ENCODE data around the gene ZSCAN1.
"Not testable (repeated sequence)": the region's sequence is repeated elsewhere in the genome, so short reads cannot be mapped to it uniquely, and the experiment has no call there.

The ZSCAN1 gene, protein sequence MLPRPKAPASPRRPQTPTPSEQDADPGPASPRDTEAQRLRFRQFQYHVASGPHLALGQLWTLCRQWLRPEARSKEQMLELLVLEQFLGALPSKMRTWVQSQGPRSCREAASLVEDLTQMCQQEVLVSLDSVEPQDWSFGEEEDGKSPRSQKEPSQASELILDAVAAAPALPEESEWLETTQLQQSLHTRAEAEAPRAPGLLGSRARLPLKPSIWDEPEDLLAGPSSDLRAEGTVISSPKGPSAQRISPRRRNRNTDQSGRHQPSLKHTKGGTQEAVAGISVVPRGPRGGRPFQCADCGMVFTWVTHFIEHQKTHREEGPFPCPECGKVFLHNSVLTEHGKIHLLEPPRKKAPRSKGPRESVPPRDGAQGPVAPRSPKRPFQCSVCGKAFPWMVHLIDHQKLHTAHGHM

DNA sequence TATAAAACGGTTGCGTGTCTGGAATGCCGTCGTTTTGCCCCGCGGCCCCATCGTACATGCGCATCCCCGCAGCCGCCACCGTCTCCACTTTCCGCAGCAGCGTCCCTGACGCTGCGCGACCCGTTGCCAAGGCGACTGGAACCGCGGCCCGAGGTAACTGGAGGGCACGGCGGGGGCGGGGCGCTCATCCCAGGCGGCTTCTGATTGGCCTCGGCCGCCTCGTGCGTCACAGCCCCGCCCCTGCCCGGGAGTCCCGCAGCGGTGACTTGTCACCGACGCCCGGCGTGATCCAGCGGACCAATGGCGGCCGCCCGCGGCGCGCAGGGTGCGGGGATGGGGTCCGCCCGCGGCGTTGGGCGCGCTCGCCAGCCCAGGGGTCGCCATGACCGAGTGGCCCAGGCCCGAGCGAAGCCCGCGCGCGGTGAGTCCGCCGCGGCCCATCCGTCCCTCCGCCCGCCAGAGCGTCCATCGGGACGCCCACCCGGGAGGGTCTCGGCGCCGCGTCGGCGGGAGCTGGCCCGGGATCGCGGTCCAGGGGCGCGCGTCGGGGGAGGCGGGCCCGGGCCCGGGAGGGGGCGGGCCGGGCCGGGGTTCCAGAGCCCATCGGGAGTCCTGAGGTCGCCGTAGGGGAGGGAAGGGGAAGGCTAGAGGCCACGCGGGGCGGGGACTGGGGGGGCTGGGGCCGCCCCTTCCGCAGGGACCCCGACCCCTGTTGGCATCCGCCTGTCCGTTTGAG lies at the start of gene ZSCAN1:
TSS of gene ZSCAN1 (plus strand) at position 285 of the 736 bp plus-strand sequence. CDS start 3,812 bp downstream, outside the sequence.
- no peak for DNase-seq

DNA sequence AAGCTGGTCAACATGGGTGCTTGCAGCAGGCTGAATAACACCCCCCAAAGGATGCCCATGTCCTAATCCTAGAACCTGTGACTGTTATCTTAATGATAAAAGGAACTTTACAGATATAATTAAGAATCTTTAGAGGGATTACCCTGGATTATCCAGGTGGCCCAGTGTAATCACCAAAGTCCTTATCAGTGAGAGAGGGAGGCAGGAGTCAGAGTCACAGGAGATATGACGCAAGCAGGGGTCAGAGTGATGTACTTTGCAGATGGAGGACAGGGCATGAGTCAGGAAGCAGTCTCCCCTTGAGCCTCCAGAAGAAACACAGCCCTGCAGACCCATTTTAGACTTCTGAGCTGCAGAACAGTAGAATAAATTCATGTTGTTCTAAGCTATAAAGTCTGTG lies 41.0 kb upstream of the ZSCAN1 start:
- DNase-seq, result no peak

DNA sequence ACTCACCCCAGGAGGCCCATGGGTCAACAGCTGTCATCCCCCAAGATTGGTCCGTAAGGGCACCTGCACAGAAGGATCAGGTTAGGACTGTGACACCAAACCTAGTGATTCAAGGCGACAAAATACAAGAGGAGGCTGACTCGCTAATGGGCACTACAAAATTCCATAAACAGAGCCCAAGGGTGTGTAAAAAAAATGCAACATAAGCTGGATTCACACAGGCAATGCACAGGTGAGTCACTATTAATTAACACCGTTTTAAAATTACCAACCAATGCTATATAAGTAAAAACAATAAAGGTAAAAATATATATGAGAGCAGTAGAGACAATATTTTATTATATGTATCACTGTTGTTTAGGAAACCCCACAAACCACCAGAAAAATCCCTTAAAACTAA lies 33.1 kb upstream of the ZSCAN1 start:
- DNase-seq, result no peak

DNA sequence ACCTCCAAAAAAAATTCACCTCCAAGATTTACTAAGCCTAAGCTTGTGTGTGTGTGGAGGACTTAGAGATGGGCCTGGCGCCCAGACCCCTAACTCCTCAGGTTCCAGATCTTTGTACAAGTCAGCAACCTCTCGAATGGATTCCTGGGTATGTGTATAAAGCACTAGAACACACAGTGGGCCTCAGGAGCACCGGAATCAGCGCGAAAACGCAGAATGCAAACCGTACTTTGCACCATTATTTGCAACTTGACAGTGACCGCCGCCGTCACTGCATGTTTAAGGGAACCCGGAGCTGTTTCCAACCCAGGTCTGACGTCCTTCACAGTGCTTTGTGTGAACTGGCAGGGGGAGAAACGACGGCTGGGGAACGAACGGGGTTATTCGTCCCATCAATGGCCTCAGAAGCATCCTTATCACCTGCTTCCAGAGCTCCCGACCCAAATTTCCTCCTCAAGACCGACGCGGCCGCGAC lies 31.9 kb upstream of the ZSCAN1 start:
- DNase-seq, result no peak

DNA sequence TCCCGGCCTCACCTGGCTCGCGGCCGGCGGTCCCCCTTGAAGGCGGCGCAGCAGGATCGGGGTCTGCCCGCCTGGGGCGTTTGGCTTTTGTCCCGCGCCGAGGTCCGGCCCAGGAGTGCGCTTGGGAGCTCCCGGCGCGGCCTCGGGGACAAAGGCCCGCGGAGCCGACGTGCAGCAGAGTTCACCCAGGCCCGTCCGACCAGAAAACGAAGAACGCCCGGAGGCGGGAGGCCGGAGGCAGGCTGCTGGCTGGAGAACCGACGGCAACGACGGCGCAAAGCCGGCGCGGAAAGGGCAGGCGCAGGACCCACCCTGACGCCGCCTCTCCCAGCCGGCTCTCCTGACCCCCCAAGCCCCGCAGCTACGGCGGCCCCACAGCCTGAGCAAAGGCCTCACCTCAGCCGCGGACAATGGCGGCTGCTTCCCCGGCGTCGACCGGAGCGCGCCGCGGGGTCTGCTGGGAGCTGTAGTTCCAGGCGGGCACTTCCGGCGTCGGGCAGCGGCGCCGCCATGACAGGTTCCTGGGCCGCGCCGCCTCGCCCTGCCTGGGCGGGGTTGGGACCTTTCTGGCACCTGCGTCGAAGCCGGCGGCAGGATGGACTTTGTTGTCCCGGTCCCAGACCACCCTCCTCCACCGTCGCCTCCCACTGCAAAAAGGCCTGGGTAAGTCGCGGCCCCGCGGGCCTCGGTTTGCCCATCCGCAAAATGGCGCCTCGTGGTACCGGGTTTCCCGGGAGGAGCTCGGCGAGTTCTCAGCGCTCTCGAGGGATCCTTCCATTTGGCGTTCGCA lies 31.2 kb upstream of the ZSCAN1 start, which contains the start of gene ZNF606:
TSS of gene ZNF606 (minus strand) at position 437 of the 790 bp plus-strand sequence. CDS start 1,501 bp downstream, outside the sequence.
- DNase-seq, result no peak

DNA sequence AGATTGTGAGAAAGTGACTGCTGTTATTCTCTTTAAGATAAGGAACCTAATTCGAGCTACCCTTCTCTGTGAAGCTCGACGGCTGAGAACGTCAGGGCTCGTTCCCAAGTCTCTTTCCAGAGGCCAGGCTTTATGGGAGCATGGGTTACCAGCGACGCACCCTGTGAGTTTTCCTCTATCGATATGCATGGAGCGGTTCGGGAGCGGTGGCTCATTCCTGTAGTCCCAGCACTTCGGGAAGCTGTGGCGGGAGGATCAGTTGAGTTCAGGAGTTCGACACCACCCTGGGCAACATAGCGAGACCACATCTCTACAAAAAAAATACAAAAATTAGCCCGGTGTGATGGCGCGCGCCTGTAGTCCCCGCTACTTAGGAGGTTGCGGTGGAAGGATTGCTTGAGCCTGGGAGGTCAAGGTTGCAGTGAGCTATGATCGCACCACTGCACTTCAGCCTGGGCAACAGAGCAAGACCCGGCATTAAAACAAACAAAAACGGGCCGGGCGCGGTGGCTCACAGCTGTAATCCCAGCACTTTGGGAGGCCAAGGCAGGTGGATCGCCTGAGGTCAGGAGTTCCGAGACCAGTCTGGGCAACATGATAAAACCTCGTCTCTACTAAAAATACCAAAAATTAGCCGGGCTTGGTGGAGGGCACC lies 30.5 kb upstream of the ZSCAN1 start:
- DNase-seq, result no peak

DNA sequence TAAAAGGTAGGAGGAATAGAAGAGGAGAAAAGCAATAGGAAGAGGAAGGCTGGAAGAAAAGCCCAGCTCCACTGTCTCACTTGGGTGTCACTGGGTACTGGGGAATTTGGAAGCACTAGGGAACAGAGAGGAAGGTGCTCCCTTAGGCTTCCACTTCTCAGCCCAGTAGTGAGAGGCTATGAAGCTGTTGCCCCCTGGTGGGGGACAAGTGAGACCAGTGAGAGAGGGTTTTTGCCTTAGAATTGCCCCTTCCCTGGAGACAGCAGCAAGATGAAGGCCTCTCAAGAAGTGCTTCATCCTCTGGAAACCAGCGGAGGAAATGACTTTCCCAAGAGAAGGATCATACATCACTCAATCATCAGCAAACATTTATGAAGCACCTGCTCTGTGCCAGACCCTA lies 26.5 kb upstream of the ZSCAN1 start:
- no peak for DNase-seq

DNA sequence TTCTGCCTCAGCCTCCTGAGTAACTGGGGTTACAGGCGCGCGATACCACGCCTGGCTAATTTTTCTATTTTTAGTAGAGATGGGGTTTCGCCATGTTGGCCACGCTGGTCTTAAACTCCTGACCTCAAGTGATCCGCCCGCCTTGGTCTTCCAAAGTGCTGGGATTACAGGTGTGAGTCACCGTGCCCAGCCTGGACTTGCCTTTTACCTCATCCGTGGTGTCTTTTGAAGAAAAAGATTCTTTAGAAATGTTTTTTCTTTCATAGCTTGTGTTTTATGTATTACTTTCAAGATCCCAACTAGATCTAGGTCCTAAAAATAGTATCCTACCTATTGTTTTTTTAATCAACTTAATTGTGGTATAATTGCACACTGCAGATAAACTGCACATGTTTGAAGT lies 24.9 kb upstream of the ZSCAN1 start:
- DNase-seq, result not testable (repeated sequence)

DNA sequence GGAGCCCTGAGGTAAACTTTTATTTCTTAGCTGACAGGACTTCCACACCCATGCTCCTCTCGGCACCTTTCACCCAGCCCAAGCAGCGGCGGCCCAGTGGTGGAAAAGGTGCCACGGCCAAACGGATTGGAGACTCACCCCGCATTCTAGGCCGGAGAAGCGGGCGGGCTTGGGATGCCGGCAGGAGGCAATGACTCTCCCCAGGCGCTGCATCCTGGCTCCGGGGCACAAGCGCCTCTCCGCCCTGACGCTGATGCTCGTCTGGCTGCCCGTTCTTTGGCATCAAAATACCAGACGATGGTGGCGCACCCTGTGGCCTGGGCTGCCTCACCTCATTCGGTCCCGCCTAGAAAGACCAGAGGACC lies 24.5 kb upstream of the ZSCAN1 start:
- no peak for DNase-seq

DNA sequence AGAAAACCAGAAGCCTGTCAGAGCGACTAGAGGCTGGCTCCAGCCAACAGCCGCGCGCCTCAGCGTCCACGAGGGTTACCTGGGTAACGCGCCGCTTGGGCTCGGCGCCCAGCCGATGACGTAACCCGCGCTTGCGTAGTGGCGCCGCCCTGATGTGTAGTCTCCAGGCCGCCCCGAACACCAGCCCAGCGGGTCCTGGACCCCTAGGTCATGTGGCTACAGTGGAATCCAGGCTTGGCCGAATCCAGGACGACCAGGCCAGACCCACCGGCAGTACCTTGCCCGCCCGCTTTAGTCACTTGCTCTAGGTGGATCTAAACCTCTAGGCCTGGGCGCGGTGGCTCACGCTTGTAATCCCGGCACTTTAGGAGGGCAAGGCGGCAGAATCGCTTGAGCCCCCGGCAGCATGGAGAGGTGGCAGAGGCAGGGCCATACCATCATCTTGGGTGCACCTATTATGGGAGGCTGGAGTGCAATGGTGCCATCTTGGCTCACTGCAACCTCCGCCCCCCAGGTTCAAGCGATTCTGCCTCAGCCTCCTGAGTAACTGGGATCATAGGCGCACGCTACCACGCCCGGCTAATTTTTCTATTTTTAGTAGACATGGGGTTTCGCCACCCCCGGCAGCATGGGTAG lies 24.0 kb upstream of the ZSCAN1 start:
- no peak for DNase-seq

DNA sequence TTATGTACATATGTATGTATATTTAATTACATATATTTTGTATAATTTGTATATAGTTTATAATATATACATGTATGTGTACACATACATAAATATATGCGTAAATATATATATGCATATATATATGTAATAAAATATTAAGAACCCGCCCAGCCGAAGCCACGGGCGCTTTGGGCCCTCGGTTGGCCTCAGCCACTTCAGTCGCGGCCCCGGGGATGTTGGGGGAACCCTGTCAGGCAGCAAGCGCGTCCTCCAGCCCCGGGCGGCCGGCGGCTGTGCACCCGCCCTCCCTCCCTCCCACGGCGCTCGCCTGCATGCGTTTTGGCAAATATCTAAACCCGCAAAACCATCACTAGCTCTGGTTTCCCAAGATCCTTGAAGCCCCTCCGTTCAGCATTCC lies 23.3 kb upstream of the ZSCAN1 start:
- no peak for DNase-seq

DNA sequence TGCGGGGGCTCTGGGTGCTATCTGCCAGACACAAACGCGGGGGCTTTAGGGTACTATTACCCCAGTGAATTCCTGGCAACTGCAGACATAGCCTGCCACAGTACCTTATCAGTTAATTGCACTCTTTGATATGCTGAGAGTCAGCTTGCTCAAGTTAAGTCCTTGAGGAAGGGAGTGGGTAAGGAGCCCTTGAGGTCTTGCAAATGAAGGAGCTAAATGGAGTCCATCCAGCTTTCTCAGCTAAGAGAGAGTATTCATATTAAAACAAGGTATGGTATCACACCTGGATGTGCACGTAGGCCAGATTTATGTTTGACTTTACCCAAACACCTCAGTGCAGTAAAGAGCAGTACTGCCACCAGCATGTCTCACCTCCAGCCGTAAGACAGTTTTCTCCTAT lies 19.7 kb upstream of the ZSCAN1 start:
- DNase-seq, result no peak

DNA sequence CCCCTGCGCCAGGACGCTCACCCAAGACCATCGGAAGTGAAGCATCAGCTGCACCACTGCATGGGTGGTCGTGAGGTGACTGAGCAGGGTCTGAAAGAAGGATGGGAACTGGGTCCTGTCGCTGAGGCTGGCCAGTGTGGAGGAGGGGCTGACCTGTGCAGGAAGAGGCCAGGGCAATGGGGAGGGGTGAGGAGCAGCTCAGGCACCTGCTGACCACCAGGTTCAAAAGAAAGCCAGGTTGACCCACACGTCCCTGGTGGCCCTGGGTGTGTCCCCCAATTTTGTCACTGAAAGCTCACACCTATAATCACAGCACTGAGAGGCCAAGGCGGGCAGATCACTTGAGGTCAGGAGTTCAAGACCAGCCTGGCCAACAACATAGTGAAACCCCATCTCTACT lies 13.7 kb upstream of the ZSCAN1 start:
- no peak for DNase-seq

DNA sequence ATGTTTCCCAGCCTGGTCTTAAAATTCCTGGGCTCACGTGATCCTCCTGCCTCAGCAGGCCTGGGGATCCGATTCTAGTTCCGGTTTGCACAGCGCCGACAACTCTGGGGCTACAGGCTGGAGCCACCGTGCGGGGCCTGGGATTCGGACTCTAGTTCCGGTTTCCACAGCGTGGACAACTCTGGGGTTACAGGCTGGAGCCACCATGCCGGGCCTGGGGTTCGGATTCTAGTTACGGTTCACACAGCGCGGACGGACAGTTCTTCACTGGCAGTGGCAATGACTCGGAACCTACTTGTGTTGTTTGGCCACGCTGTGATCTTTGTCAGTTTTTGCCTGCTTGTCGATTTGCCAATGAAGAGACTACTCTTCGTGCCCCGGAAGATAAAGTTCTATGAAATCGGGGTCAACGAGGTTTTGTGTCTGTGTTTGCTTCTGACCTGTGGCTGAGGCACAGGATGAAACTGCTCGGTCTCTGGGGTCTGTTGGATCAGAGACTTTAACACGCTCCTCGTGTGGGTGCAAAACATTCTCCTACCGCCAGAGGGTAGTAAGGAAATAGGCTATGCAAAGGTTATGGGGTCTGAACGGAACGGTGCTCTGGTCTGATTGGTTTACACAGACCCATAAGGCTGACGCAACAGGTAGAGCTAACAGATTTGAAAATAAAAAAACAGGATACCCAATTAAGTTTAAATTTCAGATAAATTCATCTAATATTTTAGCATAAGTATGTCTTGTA lies 12.1 kb upstream of the ZSCAN1 start:
- no peak for DNase-seq

DNA sequence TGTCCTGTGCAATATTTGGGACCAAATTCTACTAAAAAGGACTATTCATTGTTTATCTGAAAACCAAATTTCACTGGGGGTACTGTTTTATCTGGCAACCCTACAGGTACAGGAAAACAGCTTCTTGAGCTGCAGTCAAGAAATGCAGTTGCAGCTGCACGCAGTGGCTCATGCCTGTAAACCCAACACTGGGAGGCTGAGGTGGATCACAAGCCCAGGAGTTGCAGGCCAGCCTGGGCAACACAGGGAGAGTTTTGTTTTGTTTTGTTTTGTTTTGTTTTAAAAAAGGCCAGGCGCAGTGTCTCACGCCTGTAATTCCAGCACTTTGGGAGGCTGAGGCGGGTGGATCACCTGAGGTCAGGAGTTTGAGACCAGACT lies 11.6 kb upstream of the ZSCAN1 start:
- no peak for DNase-seq

DNA sequence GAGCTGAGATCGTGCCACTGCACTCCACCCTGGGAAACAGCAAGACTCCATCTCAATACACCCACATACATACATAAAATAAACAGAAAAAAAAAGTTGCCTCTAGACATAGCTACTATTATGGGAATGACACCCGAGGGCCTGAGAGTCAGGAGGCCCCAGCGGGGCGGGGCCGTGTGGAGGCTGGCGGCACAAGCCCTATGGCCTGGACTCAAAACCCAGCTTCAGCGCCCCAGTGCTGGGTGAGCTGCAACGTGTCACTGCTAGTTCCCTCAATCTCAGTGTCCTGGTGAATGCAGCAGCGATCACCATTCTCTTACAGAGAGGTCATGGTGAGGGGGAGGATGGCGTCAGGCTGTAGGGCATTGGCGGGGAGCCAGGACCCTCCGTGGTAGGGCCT lies 9.2 kb upstream of the ZSCAN1 start:
- DNase-seq, result no peak

DNA sequence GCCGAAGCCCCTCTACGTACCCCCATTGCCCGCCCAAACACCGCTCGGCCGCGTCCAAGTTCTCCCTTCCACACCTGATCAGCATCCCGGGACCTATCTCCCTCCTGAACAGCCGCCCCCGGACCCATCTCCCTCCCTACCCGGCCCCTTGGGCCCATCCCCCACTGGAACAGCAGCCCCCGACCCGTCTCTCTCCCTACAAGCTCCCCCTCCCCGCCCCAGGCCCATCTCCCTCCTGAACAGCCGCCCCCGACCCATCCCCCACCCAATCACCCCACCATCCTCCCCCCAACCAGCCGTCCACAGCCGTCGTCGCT lies 610 bp downstream of the ZSCAN1 start:
- no peak for DNase-seq

DNA sequence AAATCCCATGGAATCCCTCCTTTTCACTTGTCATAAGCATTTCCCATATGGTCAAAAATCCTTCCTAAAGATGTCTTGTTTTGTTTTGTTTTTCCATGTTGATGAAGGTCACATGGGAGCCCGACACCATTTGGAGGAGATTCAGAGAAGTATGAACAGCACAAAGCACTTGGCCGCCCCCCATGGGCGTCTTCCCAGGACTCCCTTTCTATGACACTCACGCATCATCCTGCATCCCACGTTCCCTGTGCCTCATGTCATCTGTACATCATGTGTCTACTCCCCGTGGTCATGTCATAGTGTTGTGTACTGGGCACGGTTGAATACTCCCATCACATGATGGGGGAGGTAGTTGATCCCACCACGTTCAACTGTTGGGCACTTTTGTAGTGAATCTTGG lies 2.0 kb downstream of the ZSCAN1 start:
- DNase-seq, result no peak

DNA sequence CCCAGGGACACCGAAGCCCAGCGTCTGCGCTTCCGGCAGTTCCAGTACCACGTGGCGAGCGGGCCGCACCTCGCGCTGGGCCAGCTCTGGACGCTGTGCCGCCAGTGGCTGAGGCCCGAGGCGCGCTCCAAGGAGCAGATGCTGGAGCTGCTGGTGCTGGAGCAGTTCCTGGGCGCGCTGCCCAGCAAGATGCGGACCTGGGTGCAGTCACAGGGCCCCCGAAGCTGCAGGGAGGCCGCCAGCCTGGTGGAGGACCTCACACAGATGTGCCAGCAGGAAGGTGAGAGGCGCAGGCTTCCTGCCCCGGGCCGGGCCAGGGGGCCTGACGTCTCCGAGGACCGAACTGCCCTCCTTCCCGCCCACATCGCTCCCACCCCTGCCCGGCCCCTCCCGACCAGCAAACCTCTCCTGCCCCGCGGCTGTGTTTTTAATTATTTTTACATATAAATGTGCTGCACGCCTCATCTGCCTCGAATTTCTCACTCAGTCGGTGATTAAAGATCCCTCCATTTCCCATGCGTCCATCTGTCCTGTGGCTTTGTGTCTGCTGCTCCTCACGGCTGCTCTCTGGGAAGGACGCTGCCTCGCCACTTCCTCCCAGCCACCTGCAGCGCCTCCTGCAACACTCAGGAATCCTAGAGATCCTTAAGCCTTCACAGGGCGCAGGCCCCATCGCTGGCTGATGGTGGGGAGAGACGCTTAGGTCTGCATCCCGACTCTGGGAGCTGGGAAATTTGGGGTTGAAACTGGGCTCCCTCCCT lies 4.3 kb downstream of the ZSCAN1 start:
- DNase-seq, result no peak

DNA sequence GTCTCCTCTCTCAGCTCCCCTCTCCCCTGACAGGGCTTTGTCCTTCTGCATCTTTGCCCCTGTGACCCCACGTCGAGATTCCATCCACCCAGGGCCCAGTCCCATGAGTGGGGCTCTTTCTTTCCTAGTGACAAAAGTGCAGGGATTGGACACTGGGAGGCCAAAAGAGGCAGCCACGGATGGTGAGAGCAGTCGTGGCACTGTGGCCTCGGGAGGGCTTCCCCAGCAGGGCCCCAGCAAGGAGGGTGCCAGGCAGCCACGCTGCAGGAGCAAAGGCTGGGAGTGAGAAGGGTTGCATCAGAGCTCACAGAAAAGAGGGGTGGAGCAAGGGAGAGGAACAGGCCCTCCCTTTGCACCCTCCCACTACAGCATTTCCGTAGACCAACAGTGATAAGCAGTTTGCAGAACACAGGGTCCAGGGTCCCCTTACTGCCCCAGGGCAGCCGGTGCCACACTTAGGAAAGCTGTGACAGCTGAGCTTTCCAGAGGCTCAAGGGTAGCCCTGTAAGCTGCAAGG lies 4.9 kb downstream of the ZSCAN1 start:
- DNase-seq, result no peak

All from SIG-M5 (cell line).